ENCODE data around the gene HSPA1A. TPM values are rescaled to one million over a fixed set of nuclear protein-coding genes. Genes with fewer than 3 reads are reported as not detected.

The HSPA1A gene
- total RNA-seq, 1 donor from 2014 or later, result 230 TPM

DNA sequence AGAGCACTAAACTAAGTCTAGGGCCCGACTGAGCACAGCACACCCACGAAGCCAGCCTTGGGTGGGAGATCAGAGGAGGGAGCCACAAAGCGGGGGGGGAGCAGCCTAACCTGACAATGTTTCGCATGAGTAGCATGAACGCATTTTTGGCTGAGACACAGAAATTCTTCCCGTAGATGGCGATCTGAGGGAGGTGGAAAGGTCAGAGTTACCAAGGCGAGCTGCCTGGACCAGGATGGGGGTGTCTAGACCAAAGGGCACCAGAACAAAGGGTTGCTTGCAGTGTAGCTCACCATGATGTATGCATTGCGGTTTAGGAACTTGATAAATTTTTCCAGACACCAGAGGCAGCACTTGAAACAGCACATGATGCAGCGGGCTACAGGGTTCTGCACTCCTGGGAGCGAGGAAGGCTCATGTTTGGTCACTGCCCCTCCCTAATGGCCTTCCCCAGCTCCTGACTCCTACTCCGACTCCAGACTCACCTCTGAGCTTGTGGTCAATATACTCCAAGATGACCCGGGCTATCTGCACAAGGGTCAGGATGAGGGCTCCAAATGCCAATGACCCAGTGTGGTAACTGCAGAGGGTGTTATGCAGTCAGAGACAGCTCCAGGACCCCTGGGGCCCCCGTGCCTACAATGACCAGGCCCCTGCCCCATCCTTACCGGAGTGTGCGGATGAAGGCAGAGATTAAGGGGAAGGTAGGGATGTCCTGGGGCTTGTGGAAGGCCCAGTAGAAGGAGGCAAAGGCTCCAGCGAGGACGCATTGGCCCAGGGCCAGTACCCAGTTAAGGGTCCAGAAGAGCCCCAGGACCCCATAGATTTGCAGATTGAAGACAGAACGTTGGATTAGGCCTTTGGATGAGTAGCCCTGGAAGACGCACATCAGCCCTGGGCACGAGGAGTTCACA is 50.1 kb downstream of the HSPA1A start:
- H3K9me3 ChIP-seq, result no peaks in the 10 kb centered on the region
- H3K4me3 ChIP-seq, result no peak overlapping the region
- no peaks in the 10 kb centered on the region for H3K27me3 ChIP-seq (ENCODE audit: low read depth)
- no peak for DNase-seq
- no peak overlapping the region for H3K27ac ChIP-seq
- TF ChIP-seq, protein P1, sequence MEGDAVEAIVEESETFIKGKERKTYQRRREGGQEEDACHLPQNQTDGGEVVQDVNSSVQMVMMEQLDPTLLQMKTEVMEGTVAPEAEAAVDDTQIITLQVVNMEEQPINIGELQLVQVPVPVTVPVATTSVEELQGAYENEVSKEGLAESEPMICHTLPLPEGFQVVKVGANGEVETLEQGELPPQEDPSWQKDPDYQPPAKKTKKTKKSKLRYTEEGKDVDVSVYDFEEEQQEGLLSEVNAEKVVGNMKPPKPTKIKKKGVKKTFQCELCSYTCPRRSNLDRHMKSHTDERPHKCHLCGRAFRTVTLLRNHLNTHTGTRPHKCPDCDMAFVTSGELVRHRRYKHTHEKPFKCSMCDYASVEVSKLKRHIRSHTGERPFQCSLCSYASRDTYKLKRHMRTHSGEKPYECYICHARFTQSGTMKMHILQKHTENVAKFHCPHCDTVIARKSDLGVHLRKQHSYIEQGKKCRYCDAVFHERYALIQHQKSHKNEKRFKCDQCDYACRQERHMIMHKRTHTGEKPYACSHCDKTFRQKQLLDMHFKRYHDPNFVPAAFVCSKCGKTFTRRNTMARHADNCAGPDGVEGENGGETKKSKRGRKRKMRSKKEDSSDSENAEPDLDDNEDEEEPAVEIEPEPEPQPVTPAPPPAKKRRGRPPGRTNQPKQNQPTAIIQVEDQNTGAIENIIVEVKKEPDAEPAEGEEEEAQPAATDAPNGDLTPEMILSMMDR (IDR thresholded peaks at IDR 0.05), result no peak
- H3K4me1 ChIP-seq, result peaks cover 25% of the 10 kb centered on the region
- intact Hi-C loops (cut with DNase I), result no loop called here
- H3K36me3 ChIP-seq, result peaks cover 9% of the 10 kb centered on the region
- no peak for ATAC-seq

Other genes with a start within 250 kb of the HSPA1A start
- gene LTA, start 243.3 kb upstream of the HSPA1A start, total RNA-seq, result not detected
- 4.5 TPM for gene TNF, start 240.0 kb upstream of the HSPA1A start, total RNA-seq
- gene LTB, start 233.1 kb upstream of the HSPA1A start, total RNA-seq, result 10.0 TPM
- 127 TPM for gene LST1, start 229.3 kb upstream of the HSPA1A start, total RNA-seq
- gene NCR3, start 222.5 kb upstream of the HSPA1A start, total RNA-seq, result 2.6 TPM
- 109 TPM for gene AIF1, start 200.3 kb upstream of the HSPA1A start, total RNA-seq
- gene PRRC2A, start 194.8 kb upstream of the HSPA1A start, total RNA-seq, result 133 TPM
- gene BAG6, start 162.9 kb upstream of the HSPA1A start, total RNA-seq, result 253 TPM
- 1.6 TPM for gene APOM, start 159.6 kb upstream of the HSPA1A start, total RNA-seq
- gene C6orf47, start 154.8 kb upstream of the HSPA1A start, total RNA-seq, result 24.7 TPM
- gene GPANK1, start 150.5 kb upstream of the HSPA1A start, total RNA-seq, result 15.4 TPM
- 117 TPM for gene CSNK2B, start 149.5 kb upstream of the HSPA1A start, total RNA-seq
- gene LY6G5B, start 145.6 kb upstream of the HSPA1A start, total RNA-seq, result 11.0 TPM
- gene LY6G5C, start 134.5 kb upstream of the HSPA1A start, total RNA-seq, result 2.9 TPM
- 56.4 TPM for gene ABHD16A, start 112.2 kb upstream of the HSPA1A start, total RNA-seq
- 0.97 TPM for gene LY6G6F, start 108.7 kb upstream of the HSPA1A start, total RNA-seq
- gene LY6G6D, start 100.2 kb upstream of the HSPA1A start, total RNA-seq, result not detected
- gene LY6G6C, start 93.8 kb upstream of the HSPA1A start, total RNA-seq, result not detected
- gene MPIG6B, start 92.2 kb upstream of the HSPA1A start, total RNA-seq, result 2.6 TPM
- gene DDAH2, start 86.2 kb upstream of the HSPA1A start, total RNA-seq, result 67.0 TPM
- gene CLIC1, start 79.0 kb upstream of the HSPA1A start, total RNA-seq, result 310 TPM
- gene MSH5, start 75.5 kb upstream of the HSPA1A start, total RNA-seq, result 14.9 TPM
- gene SAPCD1, start 52.9 kb upstream of the HSPA1A start, total RNA-seq, result 1.2 TPM
- 4.2 TPM for gene VWA7, start 38.2 kb upstream of the HSPA1A start, total RNA-seq
- 44.1 TPM for gene VARS1, start 19.8 kb upstream of the HSPA1A start, total RNA-seq
- 30.5 TPM for gene LSM2, start 8.6 kb upstream of the HSPA1A start, total RNA-seq
- 2.5 TPM for gene HSPA1L, start 260 bp upstream of the HSPA1A start, total RNA-seq
- 122 TPM for gene HSPA1B, start 12.2 kb downstream of the HSPA1A start, total RNA-seq
- gene NEU1, start 47.3 kb downstream of the HSPA1A start, total RNA-seq, result 70.5 TPM
- gene SLC44A4, start 63.5 kb downstream of the HSPA1A start, total RNA-seq, result 53.7 TPM
- 46.0 TPM for gene EHMT2, start 82.2 kb downstream of the HSPA1A start, total RNA-seq
- gene ZBTB12, start 86.5 kb downstream of the HSPA1A start, total RNA-seq, result 5.1 TPM
- 311 TPM for gene C2, start 112.2 kb downstream of the HSPA1A start, total RNA-seq
- gene CFB, start 130.6 kb downstream of the HSPA1A start, total RNA-seq, result 85.6 TPM
- 47.0 TPM for gene NELFE, start 143.4 kb downstream of the HSPA1A start, total RNA-seq
- gene SKIC2, start 143.6 kb downstream of the HSPA1A start, total RNA-seq, result 64.2 TPM
- gene DXO, start 156.6 kb downstream of the HSPA1A start, total RNA-seq, result 16.5 TPM
- gene C4A, start 166.5 kb downstream of the HSPA1A start, total RNA-seq, result 175 TPM
- 162 TPM for gene C4B, start 199.3 kb downstream of the HSPA1A start, total RNA-seq
- gene CYP21A2, start 222.9 kb downstream of the HSPA1A start, total RNA-seq, result 1.1 TPM